Astrocyte of the cerebellum (primary cell): Measurements from ENCODE around the gene RPL23.

Experiments used
- DNase-seq: peaks from one replicate; pipeline ENCODE4 v3.0.0-alpha.2; 2011; ENCODE audit warnings: low read depth
- H3K4me3 ChIP-seq: 2 replicates; pipeline ENCODE4 v1.5.1; 2011; ENCODE audit warnings: mild to moderate bottlenecking, low read depth, low read length, moderate library complexity
- CTCF ChIP-seq: IDR thresholded peaks from 2 replicates; pipeline ENCODE4 v1.5.1; 2012; ENCODE audit warnings: low read length, low read depth, moderate library complexity, mild to moderate bottlenecking; ENCODE audit errors: missing control alignments
- in situ Hi-C: cut with HindIII; loops from 2 replicates; pipeline ENCODE4 v1.10.0; 2017; ENCODE audit warnings: low sequenced_read_pairs

RPL23 gene

GRCh38 chr17:38897176-38897575 lies 43.7 kb upstream of the RPL23 start:
- no peak overlapping the region for H3K4me3 ChIP-seq
- DNase-seq = no peak
- in situ Hi-C loops = no loop called here
- TF ChIP-seq CTCF = no peak

DNA sequence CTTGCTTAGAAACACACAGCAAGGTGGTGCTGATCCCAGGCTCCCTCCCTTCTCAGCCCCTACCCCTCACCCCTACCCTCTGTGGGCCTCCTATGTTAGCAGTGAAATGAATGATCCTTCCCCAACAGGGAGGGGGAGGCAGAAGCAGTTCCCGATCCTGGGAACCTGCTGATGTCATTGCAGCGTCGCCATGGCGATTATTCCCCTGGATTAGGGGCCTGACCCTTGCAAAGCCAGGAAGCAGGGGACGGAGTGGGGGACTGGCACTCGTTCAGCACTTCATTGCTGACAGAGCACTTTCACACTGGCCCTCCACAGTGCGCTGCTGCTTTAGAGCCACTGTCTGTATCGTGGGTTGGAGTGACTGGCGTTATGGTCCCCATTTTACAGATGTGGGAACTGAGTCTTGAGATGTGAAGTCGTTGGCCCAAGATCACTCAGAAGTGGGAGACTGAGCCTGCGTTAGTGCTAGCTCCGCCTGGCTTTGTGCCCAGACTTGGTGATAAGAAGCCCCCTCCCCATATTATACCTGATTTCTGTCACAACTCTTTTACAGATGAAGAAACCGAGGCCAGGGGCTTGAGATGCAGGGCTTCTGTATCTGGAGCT lies 42.9 kb upstream of the RPL23 start:
- in situ Hi-C loops = no loop called here
- TF ChIP-seq CTCF = no peak
- no peak for DNase-seq
- H3K4me3 ChIP-seq = no peak overlapping the region

DNA sequence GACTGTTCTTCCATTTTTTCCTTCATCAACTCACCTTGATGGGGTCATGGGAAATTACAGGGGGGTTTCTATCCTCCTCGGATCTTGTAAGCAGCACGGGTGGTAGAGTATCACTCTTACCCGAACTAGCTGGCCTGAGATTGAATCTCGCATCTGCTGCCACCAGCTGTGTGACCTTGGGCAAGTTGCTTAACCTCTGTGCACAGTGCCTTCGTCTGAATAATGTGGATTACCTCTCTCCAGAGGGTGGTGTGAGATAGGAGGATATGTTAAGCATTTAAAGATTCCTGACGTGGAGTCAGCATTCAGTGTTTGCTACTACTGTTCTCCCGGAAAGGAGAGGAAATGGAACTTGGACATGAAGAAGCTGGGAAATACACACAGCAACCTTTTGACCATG lies 40.8 kb upstream of the RPL23 start:
- no peak for TF ChIP-seq CTCF
- in situ Hi-C loops = no loop called here
- H3K4me3 ChIP-seq = no peak overlapping the region
- no peak for DNase-seq

GRCh38 chr17:38893607-38894006 lies 40.1 kb upstream of the RPL23 start:
- DNase-seq = no peak
- no peak overlapping the region for H3K4me3 ChIP-seq
- no peak for TF ChIP-seq CTCF
- in situ Hi-C loops = no loop called here

DNA sequence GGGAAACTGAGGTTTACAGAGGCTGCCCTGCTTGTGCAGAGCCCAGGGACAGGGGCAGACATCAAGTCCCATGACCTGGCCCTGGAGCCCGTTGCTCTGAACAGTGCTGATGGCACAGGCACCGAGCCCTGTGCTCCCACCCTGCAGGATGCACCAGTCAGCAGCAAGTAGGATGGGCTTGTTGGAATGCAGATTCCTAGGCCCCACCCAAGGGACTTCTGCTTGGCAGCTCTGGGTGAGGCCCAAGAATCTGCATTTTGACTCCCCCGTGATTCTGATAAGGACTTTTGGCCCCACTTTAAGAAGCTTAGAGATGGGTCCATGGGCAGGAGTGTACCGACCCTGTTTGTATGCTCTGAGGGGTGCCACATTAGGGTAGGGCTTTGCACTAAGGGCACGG lies 39.6 kb upstream of the RPL23 start:
- no peak for TF ChIP-seq CTCF
- DNase-seq = no peak
- H3K4me3 ChIP-seq = no peak overlapping the region
- in situ Hi-C loops = no loop called here

GRCh38 chr17:38892620-38893019 lies 39.1 kb upstream of the RPL23 start:
- H3K4me3 ChIP-seq = no peak overlapping the region
- in situ Hi-C loops = no loop called here

More at GRCh38 chr17:38892620-38893019, 39.1 kb upstream of the RPL23 start:
- TF ChIP-seq CTCF = no peak
- no peak for DNase-seq
